Measurements from ENCODE around the gene GLI3. TPM values are rescaled to one million over a fixed set of nuclear protein-coding genes. Genes with fewer than 3 reads are reported as not detected.

Gene GLI3
- total and polyA plus RNA-seq, 10 of the 15 experiments (the other 5 are each of a cell fraction or from before 2014, with no cell fraction given), result 0.01 TPM; not detected in 8

GRCh38 chr7:42049761-42050160, 187.2 kb downstream of the GLI3 start:
- ChIA-PET SMC1A (ENCODE audit: uncharacterized antibody, unreplicated experiment) (interaction anchor here (0.8 kb wide), 1 partner anchor 9 kb away, joined by 4 read pairs; no protein-coding TSS in a partner anchor), CTCF (no interaction called here), RAD21 (ENCODE audit: unreplicated experiment) (no interaction called here), POLR2A (no interaction called here)
- DNase-seq (ENCODE audit: low read depth, low spot score), result no peak
- 43% methylated on average over 5 of the region's 5 CpGs for WGBS (ENCODE audit: insufficient coverage, insufficient replicate concordance, low lambda C conversion rate, missing lambda C conversion rate)
- intact Hi-C loops (cut with micrococcal nuclease; ENCODE audit: unreplicated experiment), result no loop called here
- no peak overlapping the region for H3K4me2 ChIP-seq (ENCODE audit: control insufficient read depth, insufficient read depth)
- H3K79me2 ChIP-seq (ENCODE audit: control insufficient read depth, insufficient read depth, low read length), result no peaks in the 10 kb centered on the region
- no peaks in the 10 kb centered on the region for H3K9me3 ChIP-seq (replicated peaks; ENCODE audit: control insufficient read depth, insufficient read depth, low read length)
- H3K27ac ChIP-seq (ENCODE audit: control insufficient read depth, insufficient read depth), result no peak overlapping the region
- H3K4me1 ChIP-seq (ENCODE audit: control insufficient read depth, insufficient read depth, low read length), result no peaks in the 10 kb centered on the region
- no peak overlapping the region for H2AFZ ChIP-seq (ENCODE audit: control insufficient read depth, low read depth, low read length)
- no peak overlapping the region for H3K4me3 ChIP-seq
- in situ Hi-C loops (cut with MboI), result no loop called here
- FAIRE-seq, result no peak
- ATAC-seq, result no peak
- H4K20me1 ChIP-seq (ENCODE audit: control insufficient read depth, insufficient read depth), result no peaks in the 10 kb centered on the region
- no peak overlapping the region for H3K9ac ChIP-seq (ENCODE audit: control insufficient read depth, insufficient read depth, low read length)
- no peaks in the 10 kb centered on the region; a peak in 1 of 4 replicates for H3K27me3 ChIP-seq (replicated peaks in 1 of 2; ENCODE audit: control insufficient read depth in 2 of 2, insufficient read depth in 2 of 2, low read length in 1 of 2)
- no TSS peak for BruUV-seq (replicated peaks)
- no peaks in the 10 kb centered on the region for H3K36me3 ChIP-seq (ENCODE audit: control insufficient read depth in 2 of 2, insufficient read depth in 2 of 2, low read length in 1 of 2)
- TF ChIP-seq BCLAF1 (IDR thresholded peaks at IDR 0.05), result no peak
- no peak for TF ChIP-seq PKNOX1 (IDR thresholded peaks at IDR 0.05)
- TF ChIP-seq POLR2A (IDR thresholded peaks at IDR 0.05; ENCODE audit: low read depth, low read length), result no peak
- TF ChIP-seq TCF7 (IDR thresholded peaks at IDR 0.05; ENCODE audit: borderline replicate concordance), result no peak
- TF ChIP-seq PAX8 (IDR thresholded peaks at IDR 0.05), result no peak
- TF ChIP-seq CUX1 (IDR thresholded peaks at IDR 0.05; ENCODE audit: insufficient replicate concordance, low read depth, low read length), result no peak
- TF ChIP-seq MLLT1 (IDR thresholded peaks at IDR 0.05), result no peak
- TF ChIP-seq ZNF592 (IDR thresholded peaks at IDR 0.05), result no peak

All from GM12878 (cell line).